HCT116 (cell line): ENCODE results near the gene SELENOH. TPM values are rescaled to one million over a fixed set of nuclear protein-coding genes. Genes with fewer than 3 reads are reported as not detected.

Source experiments
- ATAC-seq: fragments of 200-7000 bp; cut with Tn5 transposase; 2 replicates; pipeline ENCODE4 v1.9.1; 2020; ENCODE audit warnings: mild to moderate bottlenecking, moderate library complexity
- BruUV-seq: library from RNA; stranded (reverse); fragments of 400-500 nt; replicated peaks from 2 replicates; lab custom pipeline; 2021; lab: Mats Ljungman, UMichigan
- CTCF ChIA-PET: fragments of 300-600 bp; sonication (Branson Sonifier 250); formaldehyde crosslinking; loops from one replicate; lab custom pipeline; 2021; ENCODE audit warnings: antibody characterized with exemption; lab: Charles Lee
- POLR2A ChIA-PET: fragments of 300-600, 350-600 bp; sonication (Branson Sonifier 250); formaldehyde crosslinking; loops from one replicate; lab custom pipeline; 2021; ENCODE audit warnings: antibody characterized with exemption; lab: Charles Lee
- RAD21 ChIA-PET, 2 experiments: fragments of 300-600 bp; sonication (Branson Sonifier 250); formaldehyde crosslinking; loops; one replicate each; lab custom pipeline; 2023; ENCODE audit warnings: low total read pairs in 2 of 2; ENCODE audit not compliant: uncharacterized antibody in 2 of 2, unreplicated experiment in 2 of 2, low non-redundant PET in 1 of 2; lab: Charles Lee
- DNase-seq: peaks from one replicate; pipeline ENCODE4 v3.0.0-alpha.2; 2010; ENCODE audit warnings: low read depth, low spot score
- H2AFZ ChIP-seq: fragments of 200-600 bp; shearing (Covaris generic), sonication (generic); 2 replicates; pipeline ENCODE4 v1.6.1; 2017; ENCODE audit warnings: low read depth, mixed run types, mixed read lengths, antibody characterized with exemption, low read length; ENCODE audit not compliant: poor library complexity, severe bottlenecking
- H3K27ac ChIP-seq: 2 replicates; pipeline ENCODE4 v1.5.1; 2012; ENCODE audit warnings: low read depth, low read length
- H3K27me3 ChIP-seq: fragments of 200-600 bp; sonication (generic); 2 replicates; pipeline ENCODE4 v1.6.1; 2016; ENCODE audit warnings: mixed run types, low read length, mixed read lengths; ENCODE audit not compliant: insufficient read depth
- H3K36me3 ChIP-seq, 2 experiments: fragments of 200-500 bp in 1 of 2; fragments of 200-600 bp in 1 of 2; sonication (Bioruptor generic) in 1 of 2; sonication (generic) in 1 of 2; 2 replicates each; pipeline versions ENCODE4 v1.5.1 to v1.6.1; 2014 to 2016; ENCODE audit warnings: low read length in 2 of 2, inconsistent platforms in 1 of 2, mixed read lengths in 1 of 2, mixed run types in 1 of 2; ENCODE audit not compliant: insufficient read depth in 2 of 2, control insufficient read depth in 1 of 2
- H3K4me1 ChIP-seq, 2 experiments: fragments of 200-600 bp in 1 of 2; sonication (generic) in 1 of 2; 2 replicates each; pipeline versions ENCODE4 v1.5.1 to v1.6.1; 2012 to 2017; ENCODE audit warnings: low read length in 2 of 2, inconsistent platforms in 1 of 2, mild to moderate bottlenecking in 1 of 2, mixed read lengths in 1 of 2, mixed run types in 1 of 2, moderate library complexity in 1 of 2; ENCODE audit not compliant: insufficient read depth in 2 of 2, control insufficient read depth in 1 of 2
- H3K4me2 ChIP-seq: fragments of 200-600 bp; sonication (generic); 2 replicates; pipeline ENCODE4 v1.6.1; 2017; ENCODE audit warnings: mixed run types, low read length, mixed read lengths
- H3K4me3 ChIP-seq, 2 experiments: fragments of 200-600 bp in 1 of 2; sonication (generic) in 1 of 2; replicated peaks in 1 of 2; 2 replicates each; pipeline ENCODE4 v1.5.1; 2011 to 2016; ENCODE audit warnings: low read length in 2 of 2, control low read depth in 1 of 2, low read depth in 1 of 2, mild to moderate bottlenecking in 1 of 2, mixed read lengths in 1 of 2, mixed run types in 1 of 2
- H3K79me2 ChIP-seq: fragments of 200-600 bp; sonication (generic); 2 replicates; pipeline ENCODE4 v1.6.1; 2017; ENCODE audit warnings: mild to moderate bottlenecking, mixed run types, low read length, moderate library complexity, mixed read lengths; ENCODE audit not compliant: insufficient read depth
- H3K9ac ChIP-seq: fragments of 200-600 bp; sonication (generic); 2 replicates; pipeline ENCODE4 v1.6.1; 2016; ENCODE audit warnings: low read length, mixed read lengths
- H3K9me2 ChIP-seq: fragments of 200-600 bp; sonication (generic), shearing (Covaris generic); 2 replicates; pipeline ENCODE4 v1.6.1; 2017; ENCODE audit warnings: mixed run types, mild to moderate bottlenecking, moderate library complexity; ENCODE audit not compliant: insufficient read depth
- H3K9me3 ChIP-seq, 2 experiments: fragments of 200-500 bp in 1 of 2; fragments of 200-600 bp in 1 of 2; sonication (Bioruptor generic) in 1 of 2; sonication (generic) in 1 of 2; 2 replicates each; pipeline ENCODE4 v1.6.1; 2014 to 2017; ENCODE audit warnings: low read length in 2 of 2, mixed read lengths in 2 of 2, inconsistent platforms in 1 of 2, low read depth in 1 of 2, mild to moderate bottlenecking in 1 of 2, mixed run types in 1 of 2, moderate library complexity in 1 of 2; ENCODE audit not compliant: control insufficient read depth in 1 of 2, insufficient read depth in 1 of 2
- H4K20me1 ChIP-seq: fragments of 200-600 bp; sonication (generic), shearing (Covaris generic); 2 replicates; pipeline ENCODE4 v1.6.1; 2017; ENCODE audit warnings: mixed run types, mild to moderate bottlenecking, moderate library complexity; ENCODE audit not compliant: insufficient read depth
- EGR1 ChIP-seq: IDR thresholded peaks from 2 replicates; pipeline ENCODE4 v1.6.1; 2012; ENCODE audit warnings: low read depth
- EZH2 ChIP-seq: fragments of 200-600 bp; sonication (generic); IDR thresholded peaks from 2 replicates; pipeline ENCODE4 v1.6.1; 2017; ENCODE audit warnings: antibody characterized with exemption, mixed run types
- EZH2phosphoT487 ChIP-seq: fragments of 200-600 bp; IDR thresholded peaks from 2 replicates; pipeline ENCODE4 v1.6.1; 2018; ENCODE audit warnings: antibody characterized with exemption, borderline replicate concordance
- POLR2AphosphoS5 ChIP-seq: IDR thresholded peaks from 2 replicates; pipeline ENCODE4 v1.6.1; 2011; ENCODE audit warnings: mild to moderate bottlenecking, low read depth, low read length, moderate library complexity
- SRF ChIP-seq: IDR thresholded peaks from 2 replicates; pipeline ENCODE4 v1.6.1; 2012; ENCODE audit warnings: low read depth
- intact Hi-C: fragments of 100-400 bp; cut with micrococcal nuclease; formaldehyde crosslinking; loops from 2 replicates; pipeline ENCODE4 v1.10.0; 2022
- total RNA-seq: library from RNA; stranded (reverse); gene quantifications from one replicate; pipeline ENCODE4 v1.2.1, GENCODE V29; 2021; ENCODE audit not compliant: unreplicated experiment
- TF ChIP-seq, protein P1 (sequence below): IDR thresholded peaks from 2 replicates; pipeline ENCODE4 v1.6.1; 2012; ENCODE audit warnings: low read depth
- TF ChIP-seq, protein P2 (sequence below): IDR thresholded peaks from 2 replicates; pipeline ENCODE4 v1.6.1; 2012

Gene SELENOH
- total RNA-seq, 1 experiment from 2014 or later, result 194 TPM

DNA sequence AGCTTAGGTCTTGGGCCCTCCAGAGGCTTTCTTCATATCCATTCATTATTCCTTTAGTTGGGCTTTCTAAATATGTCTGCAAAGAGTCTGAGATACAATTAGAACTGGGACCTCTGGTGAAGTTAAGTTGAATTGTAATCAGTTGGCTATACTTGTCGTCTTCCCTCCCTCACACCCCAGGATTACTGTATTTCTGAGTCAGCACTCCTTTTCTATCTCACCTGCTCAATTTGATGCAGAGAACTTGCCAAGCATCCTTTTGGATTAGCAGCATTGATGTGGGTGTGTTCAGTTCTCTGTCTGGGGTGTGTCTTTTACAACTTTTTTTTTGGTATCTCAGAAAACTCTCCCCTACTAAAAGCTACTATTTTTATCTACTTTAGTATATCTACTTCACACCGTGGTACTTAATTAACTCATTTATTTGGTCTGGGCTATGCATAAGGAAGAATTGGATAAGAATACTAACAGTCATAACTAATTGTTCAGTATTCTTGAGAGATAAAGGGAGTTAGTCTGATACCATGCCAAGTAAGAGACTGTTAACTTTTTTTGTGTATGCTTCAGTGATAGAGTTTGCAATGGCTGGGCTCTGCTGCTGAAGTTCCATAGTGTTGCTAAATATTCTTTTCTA, 35.4 kb downstream of the SELENOH start (continued):
- TF ChIP-seq, protein P1, sequence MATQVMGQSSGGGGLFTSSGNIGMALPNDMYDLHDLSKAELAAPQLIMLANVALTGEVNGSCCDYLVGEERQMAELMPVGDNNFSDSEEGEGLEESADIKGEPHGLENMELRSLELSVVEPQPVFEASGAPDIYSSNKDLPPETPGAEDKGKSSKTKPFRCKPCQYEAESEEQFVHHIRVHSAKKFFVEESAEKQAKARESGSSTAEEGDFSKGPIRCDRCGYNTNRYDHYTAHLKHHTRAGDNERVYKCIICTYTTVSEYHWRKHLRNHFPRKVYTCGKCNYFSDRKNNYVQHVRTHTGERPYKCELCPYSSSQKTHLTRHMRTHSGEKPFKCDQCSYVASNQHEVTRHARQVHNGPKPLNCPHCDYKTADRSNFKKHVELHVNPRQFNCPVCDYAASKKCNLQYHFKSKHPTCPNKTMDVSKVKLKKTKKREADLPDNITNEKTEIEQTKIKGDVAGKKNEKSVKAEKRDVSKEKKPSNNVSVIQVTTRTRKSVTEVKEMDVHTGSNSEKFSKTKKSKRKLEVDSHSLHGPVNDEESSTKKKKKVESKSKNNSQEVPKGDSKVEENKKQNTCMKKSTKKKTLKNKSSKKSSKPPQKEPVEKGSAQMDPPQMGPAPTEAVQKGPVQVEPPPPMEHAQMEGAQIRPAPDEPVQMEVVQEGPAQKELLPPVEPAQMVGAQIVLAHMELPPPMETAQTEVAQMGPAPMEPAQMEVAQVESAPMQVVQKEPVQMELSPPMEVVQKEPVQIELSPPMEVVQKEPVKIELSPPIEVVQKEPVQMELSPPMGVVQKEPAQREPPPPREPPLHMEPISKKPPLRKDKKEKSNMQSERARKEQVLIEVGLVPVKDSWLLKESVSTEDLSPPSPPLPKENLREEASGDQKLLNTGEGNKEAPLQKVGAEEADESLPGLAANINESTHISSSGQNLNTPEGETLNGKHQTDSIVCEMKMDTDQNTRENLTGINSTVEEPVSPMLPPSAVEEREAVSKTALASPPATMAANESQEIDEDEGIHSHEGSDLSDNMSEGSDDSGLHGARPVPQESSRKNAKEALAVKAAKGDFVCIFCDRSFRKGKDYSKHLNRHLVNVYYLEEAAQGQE, result no peak
- TF ChIP-seq SRF (no peak), EGR1 (no peak)
- TF ChIP-seq, all 23 proteins: peak for 0

DNA sequence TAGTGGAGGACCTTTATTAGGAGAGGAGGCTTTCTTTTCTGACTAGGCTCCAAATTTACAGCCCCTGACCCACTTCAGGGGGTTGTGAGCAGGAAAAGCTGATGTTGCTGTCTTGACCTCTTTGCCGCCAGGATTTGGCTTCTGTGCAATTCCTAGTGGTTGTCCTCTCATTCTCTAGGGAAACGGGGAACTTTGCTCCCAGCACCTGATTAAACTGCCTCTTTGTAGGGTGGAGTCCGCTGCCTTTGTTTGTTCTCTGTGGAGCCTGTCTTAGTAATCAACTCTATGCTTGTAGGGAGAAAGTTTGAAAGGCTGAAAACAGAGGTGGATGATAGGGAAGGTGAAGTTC, 36.7 kb downstream of the SELENOH start:
- peak overlapping the region; percentile 69 for H3K9ac ChIP-seq
- peak overlapping the region; percentile 72 for H3K4me2 ChIP-seq
- H3K9me3 ChIP-seq, result no peaks in the 10 kb centered on the region
- H3K36me3 ChIP-seq, result no peaks in the 10 kb centered on the region
- TSS peak; percentile 93 for BruUV-seq
- intact Hi-C loops, result loop anchor here (2.0 kb wide), 1 partner anchor 15 kb away; no protein-coding TSS in a partner anchor
- CTCF ChIA-PET, result interaction anchor here (0.9 to 4.5 kb wide), 3 partner anchors 17 to 26 kb away, joined by 3 to 30 read pairs (median 12); partner anchors contain the start of genes BTBD18 and CTNND1
- no peaks in the 10 kb centered on the region for H3K27me3 ChIP-seq
- peak overlapping the region; percentile 28 to 49 for H3K4me3 ChIP-seq
- RAD21 ChIA-PET, result interaction anchor here (1.1 to 1.5 kb wide), 3 partner anchors 16 to 23 kb away, joined by 3 to 7 read pairs (median 3); partner anchors contain the start of gene CTNND1 (in 2 of the 2)
- H4K20me1 ChIP-seq, result peaks cover 2% of the 10 kb centered on the region; the same call in 1 of the 2 replicates
- peak; percentile 12 for ATAC-seq
- peak overlapping the region; percentile 89 for H3K27ac ChIP-seq
- no peaks in the 10 kb centered on the region for H3K9me2 ChIP-seq
- H3K4me1 ChIP-seq, result peaks cover 90 to 98% of the 10 kb centered on the region in 2 experiments
- TF ChIP-seq EZH2phosphoT487, result no peak
- TF ChIP-seq EGR1, result no peak
- no peak for TF ChIP-seq EZH2
- no peak for TF ChIP-seq POLR2AphosphoS5
- TF ChIP-seq, protein P2, sequence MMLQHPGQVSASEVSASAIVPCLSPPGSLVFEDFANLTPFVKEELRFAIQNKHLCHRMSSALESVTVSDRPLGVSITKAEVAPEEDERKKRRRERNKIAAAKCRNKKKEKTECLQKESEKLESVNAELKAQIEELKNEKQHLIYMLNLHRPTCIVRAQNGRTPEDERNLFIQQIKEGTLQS, result no peak
- TF ChIP-seq, all 23 proteins: peak for 0
- POLR2A ChIA-PET, result interaction anchor here (1.0 to 2.8 kb wide), 7 partner anchors 7 to 798 kb away, joined by 3 to 22 read pairs (median 10); partner anchors contain the start of genes CTNND1 and SELENOH
- DNase-seq, result no peak
- H3K79me2 ChIP-seq, result peaks cover 100% of the 10 kb centered on the region
- H2AFZ ChIP-seq, result no peak overlapping the region
